Testis (tissue), 2 donors: Measurements from ENCODE around the gene NR5A1.

Experiments used
- POLR2A ChIP-seq: fragments of 450-650 bp; IDR thresholded peaks from one replicate; pipeline ENCODE4 v1.6.1; 2017; ENCODE audit warnings: antibody characterized with exemption, mild to moderate bottlenecking, moderate library complexity
- TF ChIP-seq, protein P1 (sequence below), 3 experiments: fragments of 450-650 bp in 2 of 3; fragments of 200-600 bp in 1 of 3; sonication (generic) in 1 of 3; IDR thresholded peaks; one replicate each; pipeline ENCODE4 v1.5.1; 2016 to 2019; ENCODE audit warnings: antibody characterized with exemption in 3 of 3, mild to moderate bottlenecking in 2 of 3, moderate library complexity in 1 of 3

DNA sequence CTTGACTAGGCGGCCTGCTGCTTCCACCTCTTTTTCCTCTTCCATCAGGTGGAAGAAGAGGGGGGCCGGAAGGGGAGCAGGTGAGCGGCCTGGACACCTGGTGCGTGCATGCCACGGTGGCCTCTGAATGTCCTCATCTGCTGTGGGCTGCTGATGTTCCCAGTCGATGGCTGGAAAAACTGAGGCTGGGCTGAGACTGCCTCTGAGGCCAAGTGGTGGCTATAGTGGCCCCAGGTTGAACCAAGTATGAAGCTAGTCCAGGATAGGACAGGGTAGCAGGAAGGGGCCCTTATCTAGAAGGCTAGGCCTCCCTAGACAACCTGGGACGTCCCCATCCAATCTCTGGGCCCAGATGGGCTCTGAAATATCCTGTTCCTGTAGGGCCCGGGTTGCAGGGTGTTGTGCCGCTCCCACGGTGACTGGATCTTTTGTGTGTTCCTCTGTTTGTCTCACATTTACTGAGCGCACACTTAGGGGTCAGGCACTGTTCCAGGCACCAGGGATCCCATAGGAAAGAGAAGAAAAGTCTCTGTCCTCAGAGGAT is 753 bp upstream of the NR5A1 start:
- TF ChIP-seq, protein P1, sequence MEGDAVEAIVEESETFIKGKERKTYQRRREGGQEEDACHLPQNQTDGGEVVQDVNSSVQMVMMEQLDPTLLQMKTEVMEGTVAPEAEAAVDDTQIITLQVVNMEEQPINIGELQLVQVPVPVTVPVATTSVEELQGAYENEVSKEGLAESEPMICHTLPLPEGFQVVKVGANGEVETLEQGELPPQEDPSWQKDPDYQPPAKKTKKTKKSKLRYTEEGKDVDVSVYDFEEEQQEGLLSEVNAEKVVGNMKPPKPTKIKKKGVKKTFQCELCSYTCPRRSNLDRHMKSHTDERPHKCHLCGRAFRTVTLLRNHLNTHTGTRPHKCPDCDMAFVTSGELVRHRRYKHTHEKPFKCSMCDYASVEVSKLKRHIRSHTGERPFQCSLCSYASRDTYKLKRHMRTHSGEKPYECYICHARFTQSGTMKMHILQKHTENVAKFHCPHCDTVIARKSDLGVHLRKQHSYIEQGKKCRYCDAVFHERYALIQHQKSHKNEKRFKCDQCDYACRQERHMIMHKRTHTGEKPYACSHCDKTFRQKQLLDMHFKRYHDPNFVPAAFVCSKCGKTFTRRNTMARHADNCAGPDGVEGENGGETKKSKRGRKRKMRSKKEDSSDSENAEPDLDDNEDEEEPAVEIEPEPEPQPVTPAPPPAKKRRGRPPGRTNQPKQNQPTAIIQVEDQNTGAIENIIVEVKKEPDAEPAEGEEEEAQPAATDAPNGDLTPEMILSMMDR (IDR thresholded peaks at IDR 0.05) = no peak
- TF ChIP-seq POLR2A = no peak
